SIG-M5 (cell line): ENCODE data around the gene DDX10.

Source experiments
- DNase-seq: peaks from one replicate; lab custom pipeline; 2025; lab: John Stamatoyannopoulos, UW

The DDX10 gene

GRCh38 chr11:108983636-108984420, 319.0 kb downstream of the DDX10 start:
- no peak for DNase-seq

DNA sequence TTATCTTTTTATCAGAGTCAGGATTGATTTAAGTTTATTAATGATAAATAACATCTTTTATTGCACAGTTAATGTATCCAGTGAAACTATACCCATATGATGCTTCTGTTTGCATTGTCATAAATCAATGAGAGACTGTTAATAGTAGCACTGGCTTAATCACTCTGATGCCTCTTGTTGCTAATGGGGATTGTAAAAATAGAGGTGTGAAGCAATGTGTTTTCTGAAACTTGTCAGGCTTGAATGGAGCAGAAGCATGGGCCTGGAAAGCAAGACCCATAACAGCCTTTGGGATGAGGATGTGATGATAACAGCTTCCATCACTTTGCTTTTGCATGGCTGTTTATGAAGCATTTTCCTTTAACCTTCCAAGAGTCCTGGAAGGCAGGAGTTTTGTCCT, 319.7 kb downstream of the DDX10 start:
- DNase-seq = no peak

- no peak for DNase-seq
Measured at GRCh38 chr11:108985236-108985944, 320.5 kb downstream of the DDX10 start.

GRCh38 chr11:108985945-108986279, 321.0 kb downstream of the DDX10 start:
- no peak for DNase-seq
